CD4-positive, CD25-positive, alpha-beta regulatory T cell (primary cell): ENCODE results near the gene GID8. TPM values are rescaled to one million over a fixed set of nuclear protein-coding genes. Genes with fewer than 3 reads are reported as not detected.

Experiments
- ATAC-seq, 2 donors: fragments of 150-1000 bp; cut with Tn5 transposase; one replicate each; pipeline ENCODE4 v1.10.0; 2021; ENCODE audit warnings: low read depth in 2 of 2, moderate number of reproducible peaks in 2 of 2, moderate library complexity in 1 of 2
- DNase-seq, 3 donors: peaks; one replicate each; pipeline versions ENCODE4 v3.0.0 to v3.0.0-alpha.2; 2012 to 2022; ENCODE audit warnings: mixed read lengths in 1 of 3
- H3K27ac ChIP-seq: one replicate; pipeline ENCODE4 v1.7.0; 2013; ENCODE audit warnings: mild to moderate bottlenecking, low read length; ENCODE audit not compliant: insufficient read depth, poor library complexity, severe bottlenecking
- H3K27me3 ChIP-seq: one replicate; pipeline ENCODE4 v1.7.0; 2013; ENCODE audit warnings: low read length; ENCODE audit not compliant: control insufficient read depth, insufficient read depth
- H3K36me3 ChIP-seq: one replicate; pipeline ENCODE4 v1.7.0; 2013; ENCODE audit warnings: mild to moderate bottlenecking, low read length, moderate library complexity; ENCODE audit not compliant: control insufficient read depth, insufficient read depth
- H3K4me1 ChIP-seq: 2 replicates; pipeline ENCODE4 v1.7.0; 2013; ENCODE audit warnings: mild to moderate bottlenecking, low read length; ENCODE audit not compliant: insufficient read depth, control insufficient read depth, poor library complexity, severe bottlenecking
- H3K4me3 ChIP-seq: one replicate; pipeline ENCODE4 v1.7.0; 2013; ENCODE audit warnings: low read depth, mild to moderate bottlenecking, low read length, moderate library complexity
- H3K9me3 ChIP-seq, 2 experiments: 1 replicate in 1 of 2; 2 replicates in 1 of 2; pipeline ENCODE4 v1.7.0; 2013; ENCODE audit warnings: low read length in 2 of 2, mild to moderate bottlenecking in 1 of 2, moderate library complexity in 1 of 2; ENCODE audit not compliant: control insufficient read depth in 2 of 2
- H3K27ac Mint-ChIP-seq, 3 donors: one replicate each; pipeline ENCODE4 v1.8.0; 2020 to 2022; ENCODE audit warnings: mild to moderate bottlenecking in 3 of 3, mixed read lengths in 3 of 3, moderate library complexity in 2 of 3
- H3K27me3 Mint-ChIP-seq: one replicate; pipeline ENCODE4 v1.8.0; 2022; ENCODE audit warnings: mild to moderate bottlenecking, mixed read lengths
- H3K36me3 Mint-ChIP-seq: one replicate; pipeline ENCODE4 v1.8.0; 2020; ENCODE audit warnings: mixed read lengths
- H3K4me1 Mint-ChIP-seq, 4 donors: one replicate each; pipeline ENCODE4 v1.8.0; 2020 to 2022; ENCODE audit warnings: mixed read lengths in 4 of 4, mild to moderate bottlenecking in 1 of 4
- H3K4me3 Mint-ChIP-seq, 4 donors: one replicate each; pipeline ENCODE4 v1.8.0; 2020 to 2022; ENCODE audit warnings: mild to moderate bottlenecking in 4 of 4, mixed read lengths in 4 of 4, moderate library complexity in 3 of 4
- H3K9me3 Mint-ChIP-seq, 7 donors: one replicate each; pipeline ENCODE4 v1.8.0; 2020 to 2022; ENCODE audit warnings: mixed read lengths in 7 of 7, mild to moderate bottlenecking in 3 of 7, moderate library complexity in 2 of 7
- polyA plus RNA-seq, 4 donors: library from polyadenylated mRNA; unstranded; fragments of 300-500 nt; fragmentation: Illumina TruSeq; gene quantifications; one replicate each; pipeline ENCODE4 v1.2.3, GENCODE V29; 2021
- total RNA-seq: library from RNA; stranded (reverse); gene quantifications from one replicate; pipeline ENCODE4 v1.2.3, GENCODE V29; 2022

Gene GID8
- total RNA-seq (31.9 TPM), polyA plus RNA-seq (10 to 100 TPM; 15.5 to 19.9 (median 17.0) TPM)

DNA sequence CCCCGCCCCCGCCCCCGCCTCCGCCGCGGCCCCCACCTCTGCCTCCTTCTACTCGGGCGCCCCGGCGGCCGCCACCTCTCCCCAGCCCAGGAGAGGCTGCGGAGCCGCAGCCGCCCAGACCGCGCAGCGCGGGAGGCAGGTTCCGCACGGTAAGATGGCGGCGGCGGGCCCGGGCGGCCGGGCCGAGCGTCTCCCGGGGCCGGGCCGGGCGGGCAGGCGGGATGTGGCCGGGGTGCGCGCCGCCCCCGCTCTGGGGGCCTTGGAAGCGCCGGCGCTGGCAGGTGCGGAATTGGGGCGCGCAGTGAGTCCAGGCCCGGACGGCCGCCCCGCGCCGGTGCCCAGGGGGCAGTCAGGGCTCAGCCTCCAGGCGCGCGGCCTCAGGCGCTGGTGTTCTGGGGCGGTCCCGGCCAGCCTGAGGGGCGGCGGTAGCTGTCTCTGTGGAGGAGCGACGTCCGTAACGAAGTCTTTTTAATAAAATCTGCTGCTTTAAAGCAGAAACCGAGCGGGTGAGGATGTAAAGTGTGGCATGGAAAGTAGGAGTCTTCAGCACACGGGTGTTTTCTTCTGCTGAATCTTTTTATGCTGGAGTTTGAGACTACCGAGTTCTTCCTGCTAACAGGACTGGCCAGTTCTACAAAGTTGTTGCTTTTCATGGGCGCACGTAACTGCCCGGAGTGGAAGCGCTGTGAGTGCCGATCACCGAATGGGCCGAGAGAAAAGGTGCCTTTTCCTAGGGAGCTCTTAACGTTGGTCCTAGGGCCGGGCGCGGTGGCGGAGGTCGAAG is at the start of gene GID8:
Gene GID8, plus strand, starts transcription at position 43 of the 784 bp plus-strand sequence. CDS start 3,356 bp downstream, outside the sequence.
- H3K27me3 ChIP-seq = no peaks in the 10 kb centered on the region
- H3K36me3 Mint-ChIP-seq = peaks cover 6% of the 10 kb centered on the region
- peak within 1 kb of the TSS; percentile 92 to 98 (median 97) for H3K27ac Mint-ChIP-seq
- H3K4me3 ChIP-seq = peak within 1 kb of the TSS; percentile 93
- peak within 1 kb of the TSS; percentile 81 for H3K27ac ChIP-seq
- peak; percentile 47 to 49 for ATAC-seq
- H3K9me3 ChIP-seq = no peaks in the 10 kb centered on the region
- peak in 1 of 3 donors; percentile 61 for DNase-seq
- H3K4me1 ChIP-seq = peaks cover 45% of the 10 kb centered on the region
- H3K9me3 Mint-ChIP-seq = no peaks in the 10 kb centered on the region
- peaks cover 4% of the 10 kb centered on the region for H3K27me3 Mint-ChIP-seq
- peaks cover 20% of the 10 kb centered on the region for H3K36me3 ChIP-seq
- peak within 1 kb of the TSS; percentile 96 to 99 (median 98) for H3K4me3 Mint-ChIP-seq
- H3K4me1 Mint-ChIP-seq = peaks cover 5 to 54% (median 27%) of the 10 kb centered on the region in 4 donors

DNA sequence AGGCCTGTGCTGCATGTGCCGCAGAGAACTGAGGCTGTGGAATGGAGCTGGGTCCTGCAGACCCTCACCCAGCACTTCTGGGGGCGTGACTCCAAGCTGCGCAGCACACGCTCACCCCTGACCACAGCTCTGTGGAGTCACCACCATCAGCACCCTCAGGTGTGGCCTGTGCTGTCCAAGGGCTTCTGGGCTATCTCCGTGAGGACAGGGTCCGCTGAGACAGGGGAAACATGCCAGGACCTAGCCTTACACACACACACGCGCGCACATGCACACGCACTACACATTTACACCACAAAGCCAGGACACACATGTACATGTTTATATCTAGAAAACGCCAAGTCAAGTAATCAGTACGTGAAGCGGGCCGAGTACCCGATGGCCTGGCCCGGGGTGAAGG is 49.5 kb upstream of the GID8 start:
- DNase-seq = no peak
- Histone ChIP-seq H3K4me3 (no peak overlapping the region), H3K4me1 (peaks cover 3% of the 10 kb centered on the region), H3K27ac (no peak overlapping the region), H3K36me3 (peaks cover 67% of the 10 kb centered on the region), H3K9me3 (no peaks in the 10 kb centered on the region), H3K27me3 (no peaks in the 10 kb centered on the region)
- peaks cover 4% of the 10 kb centered on the region for H3K27me3 Mint-ChIP-seq
- H3K9me3 Mint-ChIP-seq = no peaks in the 10 kb centered on the region
- no peak for ATAC-seq
- peaks cover 0 to 29% (median 11%) of the 10 kb centered on the region in 4 donors for H3K4me1 Mint-ChIP-seq
- no peak overlapping the region for H3K4me3 Mint-ChIP-seq
- H3K36me3 Mint-ChIP-seq = peaks cover 34% of the 10 kb centered on the region
- H3K27ac Mint-ChIP-seq = no peak overlapping the region

DNA sequence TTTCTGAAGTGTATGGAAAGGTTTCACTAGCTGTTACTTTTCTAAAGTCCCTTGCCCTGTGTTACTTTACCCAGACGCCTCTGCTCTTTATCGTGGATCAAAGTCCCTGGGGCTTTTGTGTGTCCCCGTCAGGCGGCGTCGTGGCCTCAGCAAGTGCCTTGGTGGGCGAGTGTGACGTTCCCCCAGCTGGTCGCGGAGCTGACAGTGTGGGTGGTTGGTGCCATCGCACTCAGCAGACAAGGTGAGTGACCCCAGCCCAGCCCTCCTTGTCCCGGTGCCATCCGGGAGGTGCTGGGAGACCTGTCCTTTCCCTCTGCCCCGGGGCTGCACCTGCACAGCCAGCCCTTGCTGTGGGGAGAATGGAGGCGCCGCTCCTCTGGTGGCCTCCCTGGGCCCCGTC is 49.0 kb upstream of the GID8 start:
- Mint-ChIP-seq H3K36me3 (peaks cover 38% of the 10 kb centered on the region), H3K4me3 (no peak overlapping the region), H3K4me1 (peaks cover 0 to 29% (median 11%) of the 10 kb centered on the region in 4 donors), H3K27me3 (peaks cover 4% of the 10 kb centered on the region), H3K27ac (no peak overlapping the region), H3K9me3 (no peaks in the 10 kb centered on the region)
- Histone ChIP-seq H3K4me3 (no peak overlapping the region), H3K27ac (no peak overlapping the region), H3K36me3 (peaks cover 72% of the 10 kb centered on the region), H3K9me3 (no peaks in the 10 kb centered on the region), H3K4me1 (peaks cover 3% of the 10 kb centered on the region), H3K27me3 (no peaks in the 10 kb centered on the region)
- no peak for DNase-seq
- no peak for ATAC-seq

DNA sequence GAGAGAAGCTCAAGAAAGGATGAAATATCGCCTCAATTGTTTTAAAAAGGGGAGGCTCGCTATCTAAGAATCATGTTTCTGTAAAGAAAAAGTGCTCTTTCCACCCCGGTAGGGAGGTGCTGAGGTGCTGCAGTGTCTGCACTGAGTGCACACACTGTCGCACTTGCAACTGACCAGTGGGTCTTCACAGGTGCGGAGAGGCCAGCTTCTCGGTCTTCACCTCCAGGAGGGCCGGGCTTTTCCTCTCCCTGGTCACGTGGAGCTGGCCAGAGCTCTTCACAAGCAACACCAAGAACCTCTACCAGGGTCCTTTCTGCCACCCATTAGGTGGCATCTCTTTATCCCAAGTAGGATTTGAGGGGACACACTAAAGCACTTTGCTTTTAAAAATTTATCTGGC is 48.5 kb upstream of the GID8 start:
- DNase-seq (no peak), ATAC-seq (no peak)
- no peak overlapping the region for H3K4me3 ChIP-seq
- H3K36me3 Mint-ChIP-seq = peaks cover 42% of the 10 kb centered on the region
- H3K27me3 ChIP-seq = no peaks in the 10 kb centered on the region
- peaks cover 4% of the 10 kb centered on the region for H3K27me3 Mint-ChIP-seq
- H3K27ac Mint-ChIP-seq = peak overlapping the region in 1 of 3 donors; percentile 32
- H3K9me3 Mint-ChIP-seq = no peaks in the 10 kb centered on the region
- H3K9me3 ChIP-seq = no peaks in the 10 kb centered on the region
- peaks cover 77% of the 10 kb centered on the region for H3K36me3 ChIP-seq
- peaks cover 0 to 28% (median 11%) of the 10 kb centered on the region in 4 donors for H3K4me1 Mint-ChIP-seq
- no peak overlapping the region for H3K27ac ChIP-seq
- H3K4me1 ChIP-seq = peaks cover 3% of the 10 kb centered on the region
- H3K4me3 Mint-ChIP-seq = no peak overlapping the region

DNA sequence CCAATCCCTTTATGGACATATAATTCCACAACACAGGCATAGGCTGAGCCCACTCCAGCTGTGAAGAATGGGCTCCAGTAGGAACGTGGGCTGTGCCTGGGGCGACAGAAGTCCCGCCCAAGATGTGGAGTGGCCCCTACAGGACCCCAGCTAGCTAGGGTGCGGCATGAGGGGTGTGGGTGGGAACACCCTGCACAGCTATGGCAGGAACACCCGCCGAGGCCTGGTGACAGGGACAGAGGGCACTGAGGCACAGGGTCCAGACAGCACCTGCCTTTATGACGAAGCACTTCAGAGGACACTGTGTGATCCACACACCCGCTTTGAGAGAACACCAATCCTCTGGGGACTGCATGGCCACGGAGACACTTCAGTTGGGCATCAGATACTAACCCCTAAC is 48.1 kb upstream of the GID8 start:
- no peaks in the 10 kb centered on the region for H3K9me3 Mint-ChIP-seq
- H3K36me3 Mint-ChIP-seq = peaks cover 44% of the 10 kb centered on the region
- no peak overlapping the region for H3K27ac ChIP-seq
- H3K4me3 ChIP-seq = no peak overlapping the region
- DNase-seq = no peak
- H3K4me3 Mint-ChIP-seq = no peak overlapping the region
- H3K4me1 Mint-ChIP-seq = peaks cover 0 to 25% (median 11%) of the 10 kb centered on the region in 4 donors
- H3K9me3 ChIP-seq = no peaks in the 10 kb centered on the region
- no peak for ATAC-seq
- H3K27me3 Mint-ChIP-seq = peaks cover 4% of the 10 kb centered on the region
- peak overlapping the region in 1 of 3 donors; percentile 32 for H3K27ac Mint-ChIP-seq
- peaks cover 3% of the 10 kb centered on the region for H3K4me1 ChIP-seq
- H3K27me3 ChIP-seq = no peaks in the 10 kb centered on the region
- H3K36me3 ChIP-seq = peaks cover 82% of the 10 kb centered on the region

DNA sequence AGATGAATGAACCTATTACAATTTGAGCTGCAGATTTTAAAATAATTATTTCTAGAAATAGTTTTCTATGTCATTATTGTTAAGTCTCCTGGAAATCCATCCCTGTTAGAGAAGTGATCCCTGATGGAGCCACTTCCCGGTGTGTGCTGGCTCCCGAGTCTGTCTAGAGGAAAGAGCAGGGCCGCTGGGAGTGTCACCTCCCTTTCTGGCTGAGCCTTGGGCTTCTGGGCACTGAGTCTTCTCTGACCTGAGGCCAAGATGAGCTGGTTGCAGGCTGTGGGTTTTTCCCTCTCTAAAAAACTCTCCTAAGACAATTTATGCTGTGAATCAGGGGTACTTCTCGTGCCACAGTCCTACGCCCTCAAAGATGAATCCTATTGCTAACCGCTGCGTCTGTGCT is 47.5 kb upstream of the GID8 start:
- peaks cover 3% of the 10 kb centered on the region for H3K4me1 ChIP-seq
- Mint-ChIP-seq H3K36me3 (peaks cover 50% of the 10 kb centered on the region), H3K4me3 (peak overlapping the region in 2 of 4 donors; percentile 59 to 78), H3K4me1 (peaks cover 0 to 25% (median 12%) of the 10 kb centered on the region in 4 donors), H3K27ac (no peak overlapping the region), H3K27me3 (peaks cover 3% of the 10 kb centered on the region), H3K9me3 (peaks cover 0 to 1% (median 0%) of the 10 kb centered on the region in 7 donors)
- ATAC-seq (no peak), DNase-seq (no peak)
- H3K36me3 ChIP-seq = peaks cover 88% of the 10 kb centered on the region
- H3K9me3 ChIP-seq = no peaks in the 10 kb centered on the region
- H3K4me3 ChIP-seq = no peak overlapping the region
- H3K27me3 ChIP-seq = no peaks in the 10 kb centered on the region
- H3K27ac ChIP-seq = no peak overlapping the region

DNA sequence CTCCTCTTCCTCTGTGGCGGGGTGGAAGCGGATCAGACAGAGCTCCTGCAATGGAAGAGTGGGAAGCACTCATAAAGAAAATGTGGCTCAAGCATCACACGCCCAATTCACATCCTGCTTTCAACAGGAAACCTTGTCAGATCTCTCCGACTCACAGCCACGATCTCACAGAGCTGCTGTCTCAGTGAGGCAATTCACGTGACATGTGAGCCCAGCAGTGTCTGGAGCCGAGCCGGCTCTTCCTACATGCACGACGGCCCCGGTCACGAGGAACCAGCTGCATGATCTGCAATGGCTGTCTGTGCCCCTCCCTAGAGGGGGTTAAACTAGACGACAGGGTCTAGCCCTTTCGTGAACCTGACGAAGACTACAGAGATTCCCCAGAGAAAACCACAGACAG is 46.8 kb upstream of the GID8 start:
- Mint-ChIP-seq H3K27ac (peak overlapping the region in 2 of 3 donors; percentile 38 to 55), H3K27me3 (no peaks in the 10 kb centered on the region), H3K36me3 (peaks cover 54% of the 10 kb centered on the region), H3K4me1 (peaks cover 0 to 25% (median 12%) of the 10 kb centered on the region in 4 donors), H3K4me3 (peak overlapping the region in 2 of 4 donors; percentile 24 to 59), H3K9me3 (peaks cover 0 to 1% (median 0%) of the 10 kb centered on the region in 7 donors)
- H3K27me3 ChIP-seq = no peaks in the 10 kb centered on the region
- DNase-seq = peak in 1 of 3 donors; percentile 75
- peak; percentile 49 to 59 for ATAC-seq
- H3K36me3 ChIP-seq = peaks cover 93% of the 10 kb centered on the region
- H3K4me3 ChIP-seq = no peak overlapping the region
- no peak overlapping the region for H3K27ac ChIP-seq
- peaks cover 3% of the 10 kb centered on the region for H3K4me1 ChIP-seq
- no peaks in the 10 kb centered on the region for H3K9me3 ChIP-seq
